DMS114 treated with DMSO at 0.1 percent for 48 hours (cell line): Measurements from ENCODE around the gene EIF4H.
A peak's percentile ranks its signal among the peaks of the same experiment; 100 is the strongest.
"Not testable (repeated sequence)": the region's sequence is repeated elsewhere in the genome, so short reads cannot be mapped to it uniquely, and the experiment has no call there.

ENCODE experiments used
- DNase-seq: peaks from one replicate; lab custom pipeline; 2025; ENCODE audit not compliant: unreplicated experiment; lab: John Stamatoyannopoulos, UW

Gene EIF4H

DNA sequence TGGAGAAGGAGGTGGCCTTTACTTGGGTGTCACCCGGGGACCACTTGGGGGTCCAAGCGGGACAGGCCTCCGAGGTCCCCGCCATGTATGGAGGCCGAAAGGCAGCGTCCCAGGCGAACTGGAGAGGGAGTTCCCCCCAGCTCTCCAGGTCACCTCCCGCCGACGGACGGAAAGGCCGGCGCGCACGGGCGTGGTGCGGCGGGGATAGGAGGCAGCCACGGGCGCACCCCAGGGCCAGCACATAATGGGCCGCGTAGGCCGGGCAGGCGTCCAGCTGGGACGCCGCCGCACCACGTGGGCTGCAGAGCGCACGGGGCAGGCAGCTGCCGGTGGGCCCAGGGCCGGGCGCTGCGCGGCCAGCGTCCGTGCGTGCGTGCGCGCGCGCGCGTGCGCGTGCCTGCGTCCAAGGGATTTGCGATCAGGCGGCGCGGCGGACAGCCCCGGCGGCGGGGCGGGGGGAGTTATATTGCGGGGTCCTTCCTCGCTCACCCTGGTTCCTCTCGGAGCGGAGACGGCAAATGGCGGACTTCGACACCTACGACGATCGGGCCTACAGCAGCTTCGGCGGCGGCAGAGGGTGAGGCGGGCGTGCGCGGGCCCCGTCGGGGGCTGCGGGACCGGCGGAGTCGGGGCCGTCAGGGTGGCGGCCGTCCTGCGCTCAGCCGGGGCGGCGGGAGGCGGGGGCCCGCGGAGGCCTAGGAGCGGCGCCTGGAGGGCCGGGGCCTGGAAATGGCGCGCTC, at the start of gene EIF4H:
EIF4H (plus strand) TSS at position 491 of the 740 bp plus-strand sequence; CDS start at position 519, 28 bp downstream.
- DNase-seq, result peak; percentile 82

DNA sequence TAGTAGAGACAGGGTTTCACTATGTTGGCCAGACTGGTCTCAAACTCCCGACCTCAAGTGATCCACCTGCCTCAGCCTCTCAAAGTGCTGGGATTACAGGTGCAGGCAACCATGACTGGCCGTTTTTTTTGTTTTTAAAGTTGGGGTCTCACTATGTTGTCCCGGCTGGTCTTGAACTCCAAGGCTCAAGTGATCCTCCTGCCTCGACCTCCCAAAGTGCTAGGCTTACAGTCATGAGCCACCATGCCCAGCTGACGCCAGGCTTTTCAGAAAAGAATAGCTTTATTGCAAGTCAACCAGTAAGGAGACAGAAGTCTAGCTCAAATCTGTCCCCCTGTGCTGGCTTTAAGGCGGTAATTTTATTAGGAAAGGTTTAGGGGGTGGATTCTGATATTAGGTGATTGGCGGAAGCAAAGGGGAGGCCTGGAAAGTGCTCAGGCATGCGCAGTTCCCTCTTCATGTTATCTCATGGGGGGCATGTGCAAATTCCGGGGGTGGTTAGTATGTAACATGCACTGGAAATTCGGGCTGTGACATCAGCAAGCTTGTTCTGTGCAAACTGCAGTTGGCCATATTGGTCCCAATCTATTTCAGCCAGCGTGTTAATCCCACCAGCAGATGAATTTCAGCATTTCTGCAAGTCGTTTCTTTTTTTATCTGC, 47.8 kb upstream of the EIF4H start:
- no peak for DNase-seq

DNA sequence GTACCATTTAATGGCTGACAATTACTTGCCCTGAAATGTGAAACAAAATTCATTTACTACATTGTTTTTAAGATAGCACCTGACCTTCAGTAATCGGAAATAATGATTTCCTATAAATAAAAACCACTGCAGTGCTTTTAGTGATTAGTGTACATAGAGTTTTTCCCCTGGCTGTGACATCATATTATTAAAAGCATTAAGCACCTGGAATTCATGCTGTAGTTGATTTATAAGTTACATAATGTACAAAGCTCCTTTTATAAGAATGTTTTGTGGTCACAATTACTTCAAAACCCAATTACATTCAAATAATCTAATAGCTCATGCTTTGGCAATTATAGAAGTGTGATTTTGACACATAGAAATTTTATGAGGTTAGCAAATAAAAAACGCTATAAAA, 44.3 kb upstream of the EIF4H start:
- DNase-seq, result no peak

DNA sequence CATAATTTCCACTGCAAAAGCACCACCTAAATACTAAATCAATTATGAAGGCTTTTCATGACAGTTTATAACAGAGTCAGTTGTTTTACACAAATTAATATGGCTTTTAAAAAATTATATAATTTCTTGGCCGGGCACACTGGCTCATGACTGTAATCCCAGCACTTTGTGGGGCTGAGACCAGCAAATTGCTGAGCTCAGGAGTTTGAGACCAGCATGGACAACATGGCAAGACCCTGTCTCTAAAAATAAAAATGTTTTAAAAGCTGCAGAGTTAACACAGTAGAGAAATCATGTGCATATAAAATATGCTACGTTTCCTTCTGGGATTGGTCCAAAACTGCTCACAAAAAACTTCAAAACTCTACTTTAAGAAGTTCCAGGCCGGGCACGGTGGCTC, 43.6 kb upstream of the EIF4H start:
- no peak for DNase-seq

DNA sequence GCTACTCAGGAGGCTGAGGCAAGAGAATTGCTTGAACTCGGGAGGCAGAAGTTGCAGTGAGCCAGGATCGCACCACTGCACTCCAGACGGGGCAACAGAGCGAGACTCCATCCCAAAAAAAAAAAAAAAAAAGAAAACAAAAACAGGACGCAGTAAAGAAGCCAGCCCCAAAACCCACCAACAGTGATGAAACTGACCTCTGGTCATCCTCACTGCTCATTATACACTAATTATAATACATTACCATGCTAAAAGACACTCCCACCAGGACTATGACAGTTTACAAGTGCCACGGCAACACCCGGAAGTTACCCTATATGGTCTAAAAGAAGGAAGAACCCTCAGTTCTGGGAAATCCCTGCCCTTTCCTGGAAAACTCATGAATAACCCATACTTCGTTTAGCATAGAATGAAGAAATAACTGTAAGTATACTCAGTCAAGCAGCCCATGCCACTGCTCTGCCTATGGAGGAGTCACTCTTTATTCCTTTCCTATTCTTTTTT, 40.0 kb upstream of the EIF4H start:
- no peak for DNase-seq

DNA sequence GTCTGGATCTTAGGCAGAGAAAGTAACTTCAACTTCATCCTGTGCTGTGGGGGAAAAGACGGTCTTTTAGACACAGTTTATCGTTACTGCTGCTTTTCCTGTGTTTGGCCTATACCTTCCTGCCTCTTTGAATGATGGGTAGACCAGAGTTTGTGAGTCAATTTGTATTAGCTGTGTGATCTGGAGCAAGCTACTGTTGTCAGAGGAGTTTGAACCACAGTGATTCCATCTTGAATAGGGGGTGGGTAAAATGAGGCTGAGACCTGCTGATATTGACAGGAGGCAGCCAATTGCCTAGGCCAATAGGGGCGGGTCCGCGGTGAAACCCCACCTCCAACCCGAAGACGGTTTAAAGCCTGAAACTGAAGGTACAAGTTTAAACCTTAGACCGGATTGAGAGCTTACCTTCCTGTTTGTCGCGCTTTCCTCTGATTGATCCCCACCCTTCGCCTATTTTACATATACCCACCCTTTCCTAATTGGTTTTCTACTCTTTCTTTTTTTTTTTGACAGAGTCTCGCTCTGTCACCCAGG, 35.8 kb upstream of the EIF4H start:
- no peak for DNase-seq

DNA sequence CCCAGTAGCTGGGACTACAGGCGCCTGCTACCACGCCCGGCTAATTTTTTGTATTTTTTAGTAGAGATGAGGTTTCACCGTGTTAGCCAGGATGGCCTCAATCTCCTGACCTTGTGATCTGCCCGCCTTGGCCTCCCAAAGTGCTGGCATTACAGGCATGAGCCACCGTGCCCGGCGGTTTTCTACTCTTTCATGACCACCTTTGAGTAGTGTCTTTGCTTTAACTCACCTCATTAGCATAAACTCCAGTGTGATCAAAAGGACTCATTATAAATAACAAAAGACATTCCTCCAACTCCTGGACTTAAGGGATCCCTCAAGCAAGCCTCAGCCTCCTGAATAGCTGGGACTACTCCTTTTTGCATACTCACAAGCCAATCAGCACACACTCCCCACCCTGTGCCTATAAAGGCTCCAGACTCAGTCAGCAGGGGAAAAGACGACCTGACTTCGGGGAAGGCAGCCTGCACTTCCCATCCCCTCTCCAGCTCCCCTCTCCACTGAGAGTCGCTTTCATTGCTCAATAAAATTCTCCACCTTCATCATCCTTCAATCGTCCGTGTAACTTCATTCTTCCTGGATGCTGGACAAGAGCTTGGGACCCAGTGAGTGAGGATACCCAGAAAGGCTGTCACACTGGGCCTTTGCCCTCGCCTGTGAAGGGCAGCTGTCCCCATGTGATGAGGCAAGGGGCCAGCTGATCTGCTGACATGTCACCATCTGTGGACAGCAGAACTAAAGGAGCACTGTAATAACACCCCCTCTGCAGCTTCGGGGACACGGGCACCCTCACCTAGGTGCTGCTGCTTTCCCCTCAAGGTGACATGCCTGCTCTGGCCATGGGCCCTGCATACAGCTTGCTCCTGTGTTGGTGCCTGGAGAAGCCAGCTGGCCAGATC, 35.0 kb upstream of the EIF4H start:
- no peak for DNase-seq

DNA sequence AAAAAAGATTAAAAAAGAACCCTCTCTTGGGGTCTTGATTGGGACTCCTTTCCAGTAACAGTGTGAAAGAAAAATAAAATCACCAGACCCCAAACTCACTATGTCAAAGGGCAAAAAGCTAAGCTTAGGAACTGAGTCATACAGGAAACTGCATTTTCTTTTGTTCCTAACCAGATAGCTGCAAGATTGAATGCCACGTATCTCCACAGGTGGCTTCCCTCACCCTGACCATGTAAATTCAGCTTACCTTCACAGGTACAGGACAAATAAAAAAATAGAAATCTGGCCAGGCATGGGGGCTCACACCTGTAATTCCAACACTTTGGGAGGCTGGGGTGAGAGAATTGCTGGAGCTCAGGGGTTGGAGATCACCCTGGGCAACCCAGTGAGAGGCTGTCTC, 32.5 kb upstream of the EIF4H start:
- no peak for DNase-seq

DNA sequence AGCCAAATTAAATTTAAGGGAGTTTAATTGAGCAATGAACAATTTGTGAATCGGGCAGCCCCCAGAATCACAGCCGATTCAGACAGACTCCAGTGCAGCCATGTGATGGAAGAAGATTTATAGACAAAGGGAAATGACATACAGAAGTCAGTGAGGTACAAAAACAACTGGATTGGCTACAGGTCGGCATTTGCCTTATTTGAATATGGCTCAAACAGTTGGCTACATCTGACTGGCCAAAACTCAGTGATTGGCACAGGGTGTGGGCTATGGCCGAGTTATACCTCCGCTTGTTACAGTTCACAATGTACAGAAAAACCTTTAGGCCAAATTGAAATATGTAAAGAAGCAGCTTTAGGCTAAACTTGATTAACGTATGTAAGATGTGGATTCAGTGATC, 30.8 kb upstream of the EIF4H start:
- no peak for DNase-seq

DNA sequence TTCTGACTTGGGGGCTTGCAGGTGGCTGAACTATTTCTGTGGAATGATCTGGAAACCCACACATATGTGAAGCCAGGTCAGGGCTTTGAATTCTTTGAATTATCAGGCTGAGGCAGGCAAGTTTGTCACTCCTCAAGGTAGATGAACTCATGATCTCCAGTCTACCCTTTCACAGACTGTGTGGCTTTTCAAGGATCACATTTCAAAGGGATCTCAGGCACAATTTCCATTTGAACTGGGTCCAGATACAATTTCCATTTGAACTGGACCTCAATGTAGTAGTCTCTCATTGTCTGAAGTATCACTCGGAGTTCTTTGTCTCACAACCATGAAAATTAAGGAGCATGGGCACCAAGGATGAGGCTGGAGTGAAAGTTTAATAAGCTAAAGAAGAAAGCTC, 25.7 kb upstream of the EIF4H start:
- DNase-seq, result no peak

DNA sequence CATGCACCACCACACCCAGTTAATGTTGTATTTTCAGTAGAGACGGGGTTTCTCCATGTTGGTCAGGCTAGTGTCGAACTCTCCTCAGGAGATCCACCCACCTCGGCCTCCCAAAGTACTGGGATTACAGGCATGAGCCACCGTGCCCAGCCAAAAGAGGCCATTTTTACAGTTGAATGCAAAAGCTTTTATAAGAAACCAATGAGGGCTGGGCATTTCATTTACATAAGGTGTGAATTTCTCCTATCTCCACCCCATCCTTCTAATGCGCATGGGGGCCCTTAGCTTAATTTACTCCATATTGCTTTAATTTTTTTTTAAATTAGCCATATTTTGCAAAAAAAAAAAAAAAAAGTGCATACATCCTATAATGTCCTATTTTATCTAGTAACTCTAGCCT, 25.1 kb upstream of the EIF4H start:
- DNase-seq, result no peak

DNA sequence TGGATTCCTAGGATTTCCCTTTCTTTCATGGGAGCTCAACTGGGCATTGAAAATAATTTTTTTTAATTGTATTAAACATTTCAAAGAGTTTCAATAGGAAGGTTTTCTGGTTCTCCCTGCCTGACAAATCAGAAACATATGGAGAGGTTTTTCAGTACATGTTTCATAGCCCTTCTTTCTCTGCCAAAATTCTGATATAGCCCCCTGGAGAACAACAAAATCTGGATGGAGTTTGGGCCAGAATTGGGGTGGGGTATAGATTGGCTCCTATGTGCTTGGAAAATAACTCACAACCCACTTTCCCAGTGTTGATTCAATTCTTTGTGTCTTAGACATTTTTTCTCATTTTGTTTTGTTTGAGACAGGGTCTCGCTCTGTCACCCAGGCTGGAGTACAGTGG, 24.6 kb upstream of the EIF4H start:
- no peak for DNase-seq

DNA sequence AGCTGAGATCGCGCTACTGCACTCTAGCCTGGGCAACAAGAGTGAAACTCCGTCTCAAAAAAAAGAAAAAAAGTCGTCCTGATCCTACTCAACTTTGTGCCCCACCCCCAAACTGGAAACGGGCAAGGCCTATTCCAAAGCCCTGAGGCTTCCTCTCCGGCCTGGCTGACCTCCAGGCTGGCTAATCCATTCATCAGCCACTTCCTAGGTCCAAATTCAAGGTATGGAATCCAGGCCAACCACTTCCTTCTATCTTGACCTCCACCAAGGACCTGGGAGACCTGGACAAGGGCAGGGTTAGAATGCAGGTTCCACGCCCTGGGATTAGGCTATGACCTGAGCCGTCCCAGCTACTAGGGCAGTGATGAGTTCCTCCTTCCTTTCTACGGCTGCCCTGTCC, 20.4 kb upstream of the EIF4H start:
- no peak for DNase-seq

DNA sequence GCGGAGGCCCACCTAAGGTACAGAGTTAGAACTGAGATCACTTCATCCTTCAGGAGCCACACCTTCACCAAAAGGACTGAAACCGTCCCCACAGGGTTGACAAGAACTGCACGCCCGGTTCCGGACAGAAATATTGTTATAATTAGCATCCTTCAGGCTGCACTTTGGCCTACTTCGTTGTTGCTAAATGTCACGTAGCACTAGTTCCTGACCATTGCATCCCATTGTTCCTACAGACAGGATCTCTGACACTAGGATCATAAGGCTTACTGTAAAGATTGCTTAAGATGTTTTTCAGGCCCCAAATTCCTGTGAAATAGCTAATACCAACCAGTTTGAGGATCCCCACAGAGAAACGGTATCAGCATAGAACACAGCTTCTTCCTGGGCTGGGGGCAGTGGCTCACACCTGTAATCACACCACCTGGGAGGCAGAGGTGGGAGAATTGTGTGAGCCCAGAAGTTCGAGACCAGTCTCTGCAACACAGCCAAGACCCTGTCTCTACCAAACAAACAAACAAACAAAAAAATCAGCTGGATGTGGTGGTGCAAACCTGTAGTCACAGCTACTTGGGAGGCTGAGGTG, 18.3 kb upstream of the EIF4H start:
- DNase-seq, result no peak

DNA sequence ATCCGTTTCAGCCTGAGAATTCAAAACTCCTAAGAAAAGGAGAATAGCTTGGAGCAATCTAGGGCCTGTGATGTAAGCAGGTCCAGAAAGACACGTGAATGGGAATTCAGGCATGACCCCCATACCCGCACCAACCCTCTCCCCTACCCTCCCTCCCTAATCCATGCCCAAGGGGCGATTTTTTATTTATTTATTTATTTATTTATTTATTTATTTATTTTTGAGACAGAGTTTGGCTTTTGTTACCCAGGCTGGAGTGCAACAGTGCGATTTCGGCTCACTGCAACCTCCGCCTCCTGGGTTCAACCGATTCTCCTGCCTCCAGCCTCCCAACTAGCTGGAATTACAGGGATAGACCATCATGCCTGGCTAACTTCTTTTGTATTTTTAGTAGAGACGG, 16.6 kb upstream of the EIF4H start:
- no peak for DNase-seq

DNA sequence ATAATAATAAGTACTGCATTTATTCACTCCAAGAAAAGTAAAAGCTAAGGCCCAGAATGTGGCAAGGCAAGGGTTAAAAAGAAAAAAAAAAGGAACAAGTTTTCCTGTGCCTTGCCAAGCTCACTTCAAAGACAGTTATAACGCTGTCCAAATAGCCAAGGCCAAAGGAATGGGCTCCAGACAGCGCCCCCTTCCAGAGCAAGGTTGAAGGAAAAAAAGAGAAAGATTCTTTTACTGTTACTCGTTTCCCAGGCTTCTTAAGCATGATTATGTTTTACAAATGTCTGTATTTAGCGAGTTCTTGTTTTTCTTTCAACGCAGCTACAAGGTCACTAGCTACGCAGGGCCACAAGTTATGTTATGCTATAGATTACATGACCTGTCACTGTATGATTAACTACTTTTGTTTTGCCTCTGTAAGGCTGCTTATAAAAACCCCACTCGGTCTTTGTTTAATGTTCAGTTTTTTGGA, 9.1 kb upstream of the EIF4H start:
- no peak for DNase-seq

DNA sequence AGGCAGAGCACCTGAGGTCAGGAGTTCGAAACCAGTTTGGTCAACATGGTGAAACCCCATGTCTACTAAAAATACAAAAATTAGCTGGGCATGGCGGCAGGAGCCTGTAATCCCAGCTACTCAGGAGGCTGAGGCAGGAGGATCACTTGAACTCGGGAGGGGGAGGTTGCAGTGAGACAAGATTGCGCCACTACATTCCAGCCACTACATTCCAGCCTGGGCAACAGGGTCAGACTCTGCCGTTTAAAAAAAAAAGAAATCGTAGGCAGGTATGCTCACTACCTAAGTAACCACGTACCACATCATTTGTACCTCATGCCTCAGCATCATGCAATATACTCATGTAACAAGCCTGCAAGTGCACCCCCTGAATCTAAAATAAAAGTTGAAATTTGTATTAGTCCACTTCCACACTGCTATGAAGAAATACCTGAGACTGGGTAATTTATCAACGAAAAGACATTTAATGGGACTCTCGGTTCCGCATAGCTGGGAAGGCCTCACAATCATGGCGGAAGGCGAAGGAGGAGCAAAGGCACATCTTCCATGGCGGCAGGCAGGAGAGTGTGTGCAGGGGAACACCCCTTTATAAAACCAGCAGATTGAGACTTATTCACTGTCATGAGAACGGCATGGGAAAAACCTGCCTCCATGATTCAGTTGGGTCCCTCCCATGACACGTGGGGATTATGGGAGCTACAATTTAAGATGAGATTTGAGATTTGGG, 8.1 kb upstream of the EIF4H start:
- DNase-seq, result no peak

DNA sequence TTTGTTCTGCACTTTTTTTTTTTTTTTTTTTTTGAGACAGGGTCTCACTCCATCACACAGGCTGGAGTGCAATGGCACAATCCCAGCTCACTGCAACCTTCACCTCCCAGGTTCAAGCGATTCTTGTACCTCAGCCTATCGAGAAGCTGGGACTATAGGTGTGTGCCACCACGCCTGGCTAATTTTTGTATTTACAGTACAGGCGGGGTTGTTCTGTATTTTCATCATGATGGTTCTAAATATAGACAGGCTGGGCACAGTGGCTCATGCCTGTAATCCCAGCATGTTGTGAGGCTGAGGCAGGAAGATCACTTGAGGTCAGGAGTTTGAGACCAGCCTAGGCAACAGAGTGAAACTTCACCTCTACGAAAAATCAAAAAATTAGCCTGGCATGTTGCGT, 6.8 kb upstream of the EIF4H start:
- not testable (repeated sequence) for DNase-seq

DNA sequence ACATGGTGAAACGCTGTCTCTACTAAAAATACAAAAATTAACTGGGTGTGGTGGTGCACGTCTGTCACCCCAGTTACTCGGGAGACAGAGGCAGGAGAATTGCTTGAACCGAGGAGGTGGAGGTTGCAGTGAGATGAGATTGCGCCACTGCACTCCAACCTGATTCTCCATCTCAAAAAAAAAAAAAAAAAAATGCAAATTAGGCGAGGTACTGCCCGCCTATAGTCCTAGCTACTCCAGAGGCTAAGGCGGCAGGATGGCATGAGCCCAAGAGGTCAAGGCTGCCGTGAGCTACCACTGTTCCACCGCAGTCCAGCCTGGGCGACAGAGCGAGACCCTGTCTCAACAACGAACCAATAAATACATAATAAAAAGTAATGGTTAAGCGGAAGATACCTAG, 1.1 kb upstream of the EIF4H start:
- DNase-seq, result no peak

DNA sequence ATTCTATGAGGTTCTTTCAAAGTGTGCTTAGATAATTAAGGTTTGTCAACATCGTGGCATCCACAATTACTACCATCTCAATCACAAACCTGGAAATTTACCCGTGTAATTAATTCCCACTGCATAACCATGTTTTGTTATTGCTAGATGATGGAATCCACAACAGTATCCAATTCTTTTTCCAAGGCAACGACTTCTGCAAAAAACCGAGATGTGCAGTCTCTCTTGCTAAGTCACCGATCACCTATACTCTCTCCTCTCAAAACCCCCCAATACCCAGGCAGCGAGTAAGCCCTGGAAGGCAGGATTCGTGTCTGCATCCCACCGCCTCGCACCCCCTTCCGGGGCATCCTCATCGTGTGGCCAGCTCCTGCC, 678 bp upstream of the EIF4H start:
- no peak for DNase-seq
